ENCODE measurements around the gene MTF1.

Gene MTF1

DNA sequence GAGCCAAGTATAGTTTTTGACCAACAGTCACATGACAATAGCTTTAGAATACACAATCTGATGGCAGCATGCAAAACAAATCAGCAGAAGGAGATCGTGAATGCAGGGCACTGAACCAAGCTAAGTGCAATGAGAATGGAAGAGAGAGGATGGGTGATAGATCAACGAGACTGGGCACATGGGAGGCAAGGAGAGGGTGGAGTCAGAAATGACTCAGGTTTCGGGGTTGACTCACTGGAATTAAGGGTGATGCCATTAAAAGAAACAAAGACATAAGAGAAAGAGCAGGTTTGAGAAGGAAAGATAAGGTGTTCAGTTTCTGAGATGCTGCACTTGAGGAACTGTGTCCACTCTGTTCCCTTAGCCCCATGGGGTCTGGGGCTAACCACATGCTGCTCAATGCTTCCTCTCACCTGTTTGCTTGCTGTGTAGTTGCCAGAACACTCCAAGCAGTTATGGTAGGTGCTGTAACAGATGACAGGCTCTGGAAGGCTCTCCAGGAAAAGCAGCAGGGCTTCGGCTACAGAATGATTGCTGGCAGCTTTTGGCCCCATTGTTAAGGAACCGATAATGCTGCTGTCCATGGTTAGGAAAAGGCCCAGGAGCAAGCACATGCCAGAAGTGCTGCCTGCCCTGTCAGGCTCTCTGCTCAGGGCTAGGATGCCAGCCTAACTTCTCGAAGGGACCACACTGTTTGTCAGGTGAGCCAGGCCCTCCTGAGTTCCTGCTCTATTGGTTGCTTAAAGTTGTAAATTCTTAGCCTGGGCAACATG lies 6.1 kb upstream of the MTF1 start:
- no peak for TF ChIP-seq CTCF (IDR thresholded peaks at IDR 0.05; ENCODE audit: low read depth, low read length)
- H3K4me3 ChIP-seq (ENCODE audit: low read depth, low read length): no peak overlapping the region

GRCh38 chr1:37862330-37862729 lies 2.9 kb upstream of the MTF1 start:
- H3K4me3 ChIP-seq (ENCODE audit: low read depth, low read length): no peak overlapping the region
- TF ChIP-seq CTCF (IDR thresholded peaks at IDR 0.05; ENCODE audit: low read depth, low read length): no peak

- H3K4me3 ChIP-seq (ENCODE audit: low read depth, low read length): no peak overlapping the region
- no peak for TF ChIP-seq CTCF (IDR thresholded peaks at IDR 0.05; ENCODE audit: low read depth, low read length)
These were observed 1.8 kb upstream of the MTF1 start for GRCh38 chr1:37861151-37861550.

DNA sequence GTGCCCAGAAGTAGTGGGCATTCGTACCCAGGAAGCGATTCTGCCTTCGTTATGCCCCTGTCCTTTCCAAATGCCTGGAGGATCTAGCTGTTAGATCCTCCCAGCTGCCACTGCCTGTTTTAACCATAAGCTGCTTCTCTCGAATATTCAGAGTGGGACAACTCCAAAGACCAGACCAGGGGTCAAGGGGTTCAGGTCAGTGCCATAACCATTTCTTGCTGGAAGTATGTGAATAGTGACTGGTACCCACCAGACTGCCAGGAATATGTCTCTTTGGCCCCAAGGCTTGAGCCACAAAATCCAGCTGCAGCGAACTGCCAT lies 914 bp upstream of the MTF1 start:
- peak overlapping the region; percentile 100 for H3K4me3 ChIP-seq (ENCODE audit: low read depth, low read length)
- no peak for TF ChIP-seq CTCF (IDR thresholded peaks at IDR 0.05; ENCODE audit: low read depth, low read length)

GRCh38 chr1:37858931-37859506 lies 373 bp downstream of the MTF1 start:
- peak overlapping the region; percentile 100 for H3K4me3 ChIP-seq (ENCODE audit: low read depth, low read length)
- no peak for TF ChIP-seq CTCF (IDR thresholded peaks at IDR 0.05; ENCODE audit: low read depth, low read length)

DNA sequence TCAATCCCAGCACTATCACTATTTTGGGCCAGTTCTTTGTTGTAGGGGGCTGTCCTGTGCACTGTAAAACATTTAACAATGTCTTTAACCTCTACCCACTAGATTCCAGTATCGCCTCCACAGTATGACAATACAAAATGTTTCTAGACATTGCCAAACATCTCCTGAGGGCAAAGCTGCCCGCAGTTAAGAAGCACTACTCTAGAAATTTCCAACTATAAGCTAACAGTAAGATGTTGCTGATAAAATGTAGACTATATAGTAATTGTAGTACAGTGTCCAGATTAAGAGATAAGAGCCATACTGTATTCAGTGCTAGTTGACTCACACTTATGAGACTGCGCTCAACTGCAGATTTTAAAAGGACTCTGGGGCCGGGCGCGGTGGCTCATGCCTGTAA lies 5.0 kb downstream of the MTF1 start:
- H3K4me3 ChIP-seq (ENCODE audit: low read depth, low read length): no peak overlapping the region
- no peak for TF ChIP-seq CTCF (IDR thresholded peaks at IDR 0.05; ENCODE audit: low read depth, low read length)

- TF ChIP-seq CTCF (IDR thresholded peaks at IDR 0.05; ENCODE audit: low read depth, low read length): no peak
- H3K4me3 ChIP-seq (ENCODE audit: low read depth, low read length): no peak overlapping the region
These were observed 6.2 kb downstream of the MTF1 start for GRCh38 chr1:37853157-37853556.
